HepG2 (cell line): ENCODE results near the gene CIB1. TPM values are rescaled to one million over a fixed set of nuclear protein-coding genes. Genes with fewer than 3 reads are reported as not detected.

Source experiments
- ATAC-seq: fragments of 200-7000 bp; cut with Tn5 transposase; 3 replicates; pipeline ENCODE4 v1.9.1; 2020; ENCODE audit warnings: mild to moderate bottlenecking, moderate library complexity
- BruUV-seq: library from RNA; stranded (reverse); fragments of 400-500 nt; replicated peaks from 2 replicates; lab custom pipeline; 2021; lab: Mats Ljungman, UMichigan
- CTCF ChIA-PET: fragments of 300-600 bp; formaldehyde crosslinking; extraction: SDS; loops from one replicate; lab custom pipeline; 2021; ENCODE audit warnings: low total read pairs, inconsistent platforms, low intra/inter-chr PET ratio; lab: Yijun Ruan, JAX
- POLR2A ChIA-PET: fragments of 350-600 bp; sonication (Branson Sonifier 250); formaldehyde crosslinking; loops from one replicate; lab custom pipeline; 2020; ENCODE audit warnings: antibody characterized with exemption, inconsistent platforms; lab: Yijun Ruan, JAX
- DNase-seq: peaks from one replicate; pipeline ENCODE4 v3.0.0-alpha.2; 2015; ENCODE audit warnings: low spot score
- FAIRE-seq: peaks from 3 replicates; lab custom pipeline; 2011; peaks lifted over from hg19 to GRCh38; lab: Jason Lieb, UNC
- H2AFZ ChIP-seq: one replicate; pipeline ENCODE4 v1.6.1; 2011; ENCODE audit warnings: low read length, inconsistent platforms
- H3K27ac ChIP-seq: fragments of 300-600 bp; 3 replicates; pipeline ENCODE4 v1.8.0; 2011; ENCODE audit warnings: mixed run types, mild to moderate bottlenecking, mixed read lengths, low read length, inconsistent platforms; ENCODE audit not compliant: insufficient read depth; ENCODE audit errors: extremely low read length
- H3K27me3 ChIP-seq, 2 experiments: fragments of 200-600 bp in 1 of 2; 2 replicates in 1 of 2; 3 replicates in 1 of 2; pipeline versions ENCODE4 v1.6.0 to v1.8.0; 2011; ENCODE audit warnings: low read length in 2 of 2, mild to moderate bottlenecking in 2 of 2, moderate library complexity in 2 of 2, inconsistent platforms in 1 of 2; ENCODE audit not compliant: insufficient read depth in 2 of 2, control insufficient read depth in 1 of 2
- H3K36me3 ChIP-seq, 2 experiments: fragments of 200-600 bp in 1 of 2; replicated peaks in 1 of 2; 2 replicates in 1 of 2; 3 replicates in 1 of 2; pipeline versions ENCODE4 v1.5.1 to v1.8.0; 2011; ENCODE audit warnings: low read length in 2 of 2, inconsistent platforms in 1 of 2; ENCODE audit not compliant: insufficient read depth in 2 of 2, control insufficient read depth in 1 of 2
- H3K4me1 ChIP-seq: 2 replicates; pipeline ENCODE4 v1.5.1; 2012; ENCODE audit warnings: low read length, inconsistent platforms; ENCODE audit not compliant: insufficient read depth
- H3K4me2 ChIP-seq: 2 replicates; pipeline ENCODE4 v1.6.0; 2011; ENCODE audit warnings: low read depth, low read length, inconsistent platforms
- H3K4me3 ChIP-seq, 3 experiments: fragments of 200-600 bp in 1 of 3; sonication (generic), shearing (Covaris generic) in 1 of 3; replicated peaks in 1 of 3; 2 replicates each; pipeline ENCODE4 v1.5.1; 2011 to 2016; ENCODE audit warnings: low read length in 3 of 3, inconsistent platforms in 2 of 3, low read depth in 2 of 3, mild to moderate bottlenecking in 2 of 3, control low read depth in 1 of 3, mixed read lengths in 1 of 3; ENCODE audit not compliant: insufficient read depth in 1 of 3
- H3K79me2 ChIP-seq: one replicate; pipeline ENCODE4 v1.6.1; 2011; ENCODE audit warnings: low read length, inconsistent platforms; ENCODE audit not compliant: insufficient read depth
- H3K9ac ChIP-seq: 2 replicates; pipeline ENCODE4 v1.6.0; 2011; ENCODE audit warnings: mild to moderate bottlenecking, low read depth, low read length, inconsistent platforms; ENCODE audit not compliant: insufficient read depth
- H3K9me3 ChIP-seq: 2 replicates; pipeline ENCODE4 v1.5.1; 2012; ENCODE audit warnings: mild to moderate bottlenecking, low read length
- H4K20me1 ChIP-seq: 2 replicates; pipeline ENCODE4 v1.6.0; 2011; ENCODE audit warnings: inconsistent platforms, mild to moderate bottlenecking, low read length, moderate library complexity; ENCODE audit not compliant: insufficient read depth
- HOXA3 ChIP-seq: sonication (generic); formaldehyde crosslinking; IDR thresholded peaks from 2 replicates; pipeline ENCODE4 v1.5.0; 2020; ENCODE audit warnings: missing genetic modification reagents
- KDM2A ChIP-seq: sonication (generic); formaldehyde crosslinking; IDR thresholded peaks from 2 replicates; pipeline ENCODE4 v1.4.0; 2020; ENCODE audit warnings: low read depth, missing genetic modification reagents, borderline replicate concordance
- KLF9 ChIP-seq: IDR thresholded peaks from 2 replicates; pipeline ENCODE4 v1.6.1; 2016; ENCODE audit warnings: low read depth
- NFYC ChIP-seq: IDR thresholded peaks from 2 replicates; pipeline ENCODE4 v1.6.1; 2016; ENCODE audit warnings: missing genetic modification reagents, missing compliant biosample characterization
- PPARG ChIP-seq: conservative IDR thresholded peaks from 2 replicates; pipeline ENCODE4 v1.6.1; 2016; ENCODE audit warnings: missing biosample characterization, missing genetic modification reagents
- TOPORS ChIP-seq: sonication (generic); formaldehyde crosslinking; IDR thresholded peaks from 2 replicates; pipeline ENCODE4 v1.8.0; 2023; ENCODE audit warnings: mild to moderate bottlenecking, missing genetic modification reagents
- ZBTB3 ChIP-seq: sonication (generic); formaldehyde crosslinking; IDR thresholded peaks from 2 replicates; pipeline ENCODE4 v1.4.0; 2020; ENCODE audit warnings: low read depth, mild to moderate bottlenecking, moderate library complexity, missing genetic modification reagents, borderline replicate concordance
- ZEB1 ChIP-seq: IDR thresholded peaks from 2 replicates; pipeline ENCODE4 v1.6.1; 2012; ENCODE audit warnings: mild to moderate bottlenecking, low read depth, inconsistent platforms; ENCODE audit not compliant: insufficient replicate concordance
- ZNF672 ChIP-seq: sonication (generic); formaldehyde crosslinking; IDR thresholded peaks from 2 replicates; pipeline ENCODE4 v1.8.1; 2022; ENCODE audit warnings: missing genetic modification reagents
- ZNF720 ChIP-seq: sonication (generic); formaldehyde crosslinking; IDR thresholded peaks from 2 replicates; pipeline ENCODE4 v1.4.0; 2020; ENCODE audit warnings: missing genetic modification reagents
- WGBS: methylation state at CpG from one replicate; pipeline ENCODE4 v1.1.6; 2017; ENCODE audit warnings: low lambda C conversion rate; 5-methylcytosine and 5-hydroxymethylcytosine counted together
- in situ Hi-C: cut with HindIII; loops from 2 replicates; pipeline ENCODE4 v1.10.0; 2017; ENCODE audit warnings: low pct_unique_long_range_greater_than_20kb; ENCODE audit not compliant: extremely low pct_ligation_motif_present
- intact Hi-C: fragments of 100-400 bp; cut with micrococcal nuclease; formaldehyde crosslinking; loops from one replicate; pipeline ENCODE4 v1.10.0; 2022; ENCODE audit not compliant: unreplicated experiment
- polyA plus RNA-seq, 8 experiments: library from polyadenylated mRNA; depleted of rRNA in 3 of 8; stranded (reverse) in 7 of 8; unstranded in 1 of 8; fragments of >200 nt; fragmentation: Illumina TruSeq in 4 of 8; extraction: Trizol in 4 of 8; gene quantifications; 2 replicates each; pipeline versions ENCODE4 v1.2.1 to v1.2.3, GENCODE V29; 2011 to 2016; ENCODE audit warnings: low read depth in 4 of 8, missing spikeins in 1 of 8, mixed read lengths in 1 of 8; ENCODE audit not compliant: insufficient read depth in 1 of 8
- total RNA-seq, 5 experiments: library from RNA; depleted of rRNA; stranded (reverse); fragments of >200 nt; fragmentation: Illumina TruSeq; extraction: Trizol; gene quantifications; 2 replicates each; pipeline ENCODE4 v1.2.3, GENCODE V29; 2016; ENCODE audit warnings: low read depth in 1 of 5
- TF ChIP-seq, protein P1 (sequence below): sonication (generic); formaldehyde crosslinking; IDR thresholded peaks from 2 replicates; pipeline ENCODE4 v1.4.0; 2020; ENCODE audit warnings: mild to moderate bottlenecking, missing genetic modification reagents
- TF ChIP-seq, protein P2 (sequence below): IDR thresholded peaks from 2 replicates; pipeline ENCODE4 v1.6.1; 2016; ENCODE audit warnings: low read depth, control low read depth
- TF ChIP-seq, protein P3 (sequence below): sonication (generic); formaldehyde crosslinking; IDR thresholded peaks from 2 replicates; pipeline ENCODE4 v1.5.1; 2020; ENCODE audit warnings: mild to moderate bottlenecking, moderate library complexity, missing genetic modification reagents

CIB1 gene
- total and polyA plus RNA-seq, 2 of the 13 experiments (the other 11 are each of a cell fraction or from before 2014, with no cell fraction given): 38.7 to 72.7 TPM

DNA sequence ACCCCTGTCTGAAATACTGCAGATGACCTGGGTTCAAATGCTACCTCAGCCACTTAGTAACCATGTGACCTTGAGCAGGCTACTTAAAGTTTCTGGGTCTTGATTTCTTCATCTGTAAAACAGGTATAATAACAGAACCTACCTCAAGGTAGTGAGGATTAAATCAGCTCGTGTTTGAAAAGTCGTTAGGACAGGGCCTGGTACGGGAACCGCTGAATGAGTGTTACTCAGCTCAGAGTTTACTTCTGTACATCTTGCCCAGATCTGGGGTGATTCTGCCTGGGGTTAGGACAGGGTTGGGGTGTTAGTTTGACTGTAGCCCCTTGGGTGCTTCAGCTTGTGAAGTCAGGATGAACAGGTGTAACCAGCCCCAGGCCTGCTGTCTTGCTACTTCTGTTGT is 30.8 kb downstream of the CIB1 start:
- no TSS peak for BruUV-seq
- intact Hi-C loops: no loop called here
- Histone ChIP-seq H3K79me2 (peaks cover 6% of the 10 kb centered on the region), H3K36me3 (peaks cover 2% of the 10 kb centered on the region in 2 experiments; a peak in 2 of 5 replicates), H3K27me3 (no peaks in the 10 kb centered on the region), H3K4me3 (peak overlapping the region in 2 of 3 experiments; percentile 85 to 95; a peak in 2 of 6 replicates), H3K4me2 (peak overlapping the region; percentile 87), H3K4me1 (peaks cover 31% of the 10 kb centered on the region), H4K20me1 (peaks cover 6% of the 10 kb centered on the region; the same call in 1 of the 2 replicates), H2AFZ (no peak overlapping the region), H3K9ac (0 out of 2 replicates have a peak overlapping the region, but pooled peaks have one; percentile 72), H3K9me3 (no peaks in the 10 kb centered on the region), H3K27ac (no peak overlapping the region)
- WGBS: 98% methylated on average over 4 of the region's 4 CpGs
- ChIA-PET CTCF (no interaction called here), POLR2A (interaction anchor here (2.4 to 4.0 kb wide), 2 partner anchors 11 to 46 kb away, joined by 8 to 55 read pairs; partner anchors contain the start of gene TTLL13)
- FAIRE-seq: no peak
- TF ChIP-seq TOPORS (CRISPR knock-in tag): 0 out of 2 replicates have a peak, but pooled peaks have one; percentile 16
- no peak for TF ChIP-seq KDM2A (CRISPR knock-in tag)
- no peak for TF ChIP-seq PPARG
- TF ChIP-seq, protein P1, sequence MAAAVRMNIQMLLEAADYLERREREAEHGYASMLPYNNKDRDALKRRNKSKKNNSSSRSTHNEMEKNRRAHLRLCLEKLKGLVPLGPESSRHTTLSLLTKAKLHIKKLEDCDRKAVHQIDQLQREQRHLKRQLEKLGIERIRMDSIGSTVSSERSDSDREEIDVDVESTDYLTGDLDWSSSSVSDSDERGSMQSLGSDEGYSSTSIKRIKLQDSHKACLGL (CRISPR knock-in tag): no peak
- no peak for DNase-seq
- ATAC-seq: no peak
- in situ Hi-C loops: no loop called here

DNA sequence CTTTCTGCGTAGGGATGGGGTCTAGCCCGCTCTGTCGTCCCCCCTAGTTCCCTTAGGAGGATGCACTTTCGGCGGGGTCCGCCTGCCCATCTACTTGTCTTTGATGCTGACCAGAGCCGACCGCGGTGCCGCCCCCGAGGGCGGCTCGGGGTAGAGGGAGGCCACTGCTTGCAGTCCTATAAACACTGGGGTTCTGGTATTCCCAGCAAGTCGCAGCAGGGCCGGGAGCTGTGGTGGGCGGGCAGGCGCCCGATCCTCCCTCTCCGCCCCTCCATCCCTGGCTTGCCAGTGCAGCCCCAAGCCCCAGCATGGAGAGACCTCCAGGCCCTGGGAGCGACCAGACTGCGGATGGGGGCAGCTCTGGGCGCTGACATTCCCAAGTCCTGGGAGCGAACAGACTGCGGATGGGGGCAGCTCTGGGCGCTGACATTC is 31.8 kb downstream of the CIB1 start:
- Histone ChIP-seq H3K79me2 (peaks cover 6% of the 10 kb centered on the region), H4K20me1 (peaks cover 6% of the 10 kb centered on the region; the same call in 1 of the 2 replicates), H3K36me3 (peaks cover 0 to 2% of the 10 kb centered on the region in 2 experiments; a peak in 2 of 5 replicates), H3K4me2 (peak overlapping the region; percentile 87), H3K4me1 (peaks cover 26% of the 10 kb centered on the region), H2AFZ (no peak overlapping the region), H3K9me3 (no peaks in the 10 kb centered on the region), H3K27ac (no peak overlapping the region), H3K4me3 (peak overlapping the region; percentile 85 to 95 (median 95)), H3K27me3 (no peaks in the 10 kb centered on the region), H3K9ac (peak overlapping the region; percentile 72)
- ChIA-PET POLR2A (interaction anchor here (1.1 to 4.0 kb wide), 5 partner anchors 10 to 47 kb away, joined by 3 to 55 read pairs (median 8); partner anchors contain the start of genes CIB1, GDPGP1 and TTLL13), CTCF (no interaction called here)
- intact Hi-C loops (loop anchor here (2.0 kb wide), 1 partner anchor 19 kb away; no protein-coding TSS in a partner anchor), in situ Hi-C loops (no loop called here)
- FAIRE-seq (no peak), DNase-seq (no peak), ATAC-seq (peak; percentile 56)
- 0% methylated on average over 5 of the region's 25 CpGs for WGBS
- BruUV-seq: no TSS peak
- no peak for TF ChIP-seq KLF9
- TF ChIP-seq, protein P2, sequence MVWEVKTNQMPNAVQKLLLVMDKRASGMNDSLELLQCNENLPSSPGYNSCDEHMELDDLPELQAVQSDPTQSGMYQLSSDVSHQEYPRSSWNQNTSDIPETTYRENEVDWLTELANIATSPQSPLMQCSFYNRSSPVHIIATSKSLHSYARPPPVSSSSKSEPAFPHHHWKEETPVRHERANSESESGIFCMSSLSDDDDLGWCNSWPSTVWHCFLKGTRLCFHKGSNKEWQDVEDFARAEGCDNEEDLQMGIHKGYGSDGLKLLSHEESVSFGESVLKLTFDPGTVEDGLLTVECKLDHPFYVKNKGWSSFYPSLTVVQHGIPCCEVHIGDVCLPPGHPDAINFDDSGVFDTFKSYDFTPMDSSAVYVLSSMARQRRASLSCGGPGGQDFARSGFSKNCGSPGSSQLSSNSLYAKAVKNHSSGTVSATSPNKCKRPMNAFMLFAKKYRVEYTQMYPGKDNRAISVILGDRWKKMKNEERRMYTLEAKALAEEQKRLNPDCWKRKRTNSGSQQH (CRISPR knock-in tag): no peak
- no peak for TF ChIP-seq NFYC (CRISPR knock-in tag)
- no peak for TF ChIP-seq ZNF720 (CRISPR knock-in tag)
- no peak for TF ChIP-seq ZEB1
- TF ChIP-seq ZBTB3: no peak
- TF ChIP-seq HOXA3 (CRISPR knock-in tag): no peak
- TF ChIP-seq ZNF672: no peak
- TF ChIP-seq, protein P3, sequence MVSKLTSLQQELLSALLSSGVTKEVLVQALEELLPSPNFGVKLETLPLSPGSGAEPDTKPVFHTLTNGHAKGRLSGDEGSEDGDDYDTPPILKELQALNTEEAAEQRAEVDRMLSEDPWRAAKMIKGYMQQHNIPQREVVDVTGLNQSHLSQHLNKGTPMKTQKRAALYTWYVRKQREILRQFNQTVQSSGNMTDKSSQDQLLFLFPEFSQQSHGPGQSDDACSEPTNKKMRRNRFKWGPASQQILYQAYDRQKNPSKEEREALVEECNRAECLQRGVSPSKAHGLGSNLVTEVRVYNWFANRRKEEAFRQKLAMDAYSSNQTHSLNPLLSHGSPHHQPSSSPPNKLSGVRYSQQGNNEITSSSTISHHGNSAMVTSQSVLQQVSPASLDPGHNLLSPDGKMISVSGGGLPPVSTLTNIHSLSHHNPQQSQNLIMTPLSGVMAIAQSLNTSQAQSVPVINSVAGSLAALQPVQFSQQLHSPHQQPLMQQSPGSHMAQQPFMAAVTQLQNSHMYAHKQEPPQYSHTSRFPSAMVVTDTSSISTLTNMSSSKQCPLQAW (CRISPR knock-in tag): 0 out of 2 replicates have a peak, but pooled peaks have one; percentile 5
